Right lobe of liver (tissue), 6 donors: Measurements from ENCODE around the gene COQ5. TPM values are rescaled to one million over a fixed set of nuclear protein-coding genes. Genes with fewer than 3 reads are reported as not detected.

ENCODE experiments used
- ATAC-seq, 4 donors: fragments of 200-7000 bp; cut with Tn5 transposase; one replicate each; pipeline ENCODE4 v1.9.1; 2020; ENCODE audit warnings: mild to moderate bottlenecking in 4 of 4, moderate library complexity in 4 of 4
- DNase-seq, 3 donors: peaks; one replicate each; pipeline ENCODE4 v3.0.0-alpha.2; 2020
- H3K27ac ChIP-seq, 3 donors: fragments of 200-600 bp; one replicate each; pipeline ENCODE4 v1.8.0; 2022
- H3K27me3 ChIP-seq, 2 donors: fragments of 200-600 bp; one replicate each; pipeline ENCODE4 v1.8.0; 2022
- H3K36me3 ChIP-seq, 4 donors: fragments of 200-600 bp; sonication (generic) in 1 of 4; one replicate each; pipeline versions ENCODE4 v1.5.1 to v1.8.0; 2017 to 2022; ENCODE audit warnings: control low read depth in 1 of 4
- H3K4me1 ChIP-seq, 4 donors: fragments of 200-600 bp; sonication (generic) in 1 of 4; one replicate each; pipeline versions ENCODE4 v1.5.1 to v1.8.0; 2017 to 2022; ENCODE audit warnings: control low read depth in 1 of 4
- H3K4me3 ChIP-seq, 3 donors: fragments of 200-600 bp; one replicate each; pipeline ENCODE4 v1.8.0; 2022
- H3K9me3 ChIP-seq, 4 donors: fragments of 200-600 bp; sonication (generic) in 1 of 4; one replicate each; pipeline versions ENCODE4 v1.5.1 to v1.8.0; 2017 to 2022; ENCODE audit warnings: control low read depth in 1 of 4
- CTCF ChIP-seq, 4 donors: fragments of 200-600 bp in 3 of 4; fragments of 450-650 bp in 1 of 4; IDR thresholded peaks; one replicate each; pipeline versions ENCODE4 v1.5.1 to v1.8.0; 2016 to 2022; ENCODE audit warnings: antibody characterized with exemption in 4 of 4, mild to moderate bottlenecking in 2 of 4
- POLR2A ChIP-seq: fragments of 450-650 bp; IDR thresholded peaks from one replicate; pipeline ENCODE4 v1.6.1; 2017; ENCODE audit warnings: antibody characterized with exemption, mild to moderate bottlenecking
- WGBS: methylation state at CpG from one replicate; pipeline ENCODE4 v1.1.6; 2018; ENCODE audit warnings: low coverage, low lambda C conversion rate; ENCODE audit not compliant: insufficient coverage; ENCODE audit errors: missing lambda C conversion rate; 5-methylcytosine and 5-hydroxymethylcytosine counted together
- intact Hi-C, 2 donors: fragments of 100-400 bp; cut with DNase I; formaldehyde crosslinking; loops; one replicate each; pipeline versions ENCODE4 v1.11.2 to v1.14.1; 2022
- total RNA-seq, 6 experiments: library from RNA; depleted of rRNA in 2 of 6; stranded (reverse); fragments of >200 nt in 2 of 6; fragmentation: NEBNext Ultra II Directional in 3 of 6; extraction: Animal tissue kit (Norgen Biotek cat#: 25700) in 3 of 6; gene quantifications; one replicate each; pipeline versions ENCODE4 v1.1.0 to v1.2.4, GENCODE V29; 2016 to 2023
- donor health status: DM: no; HTN: yes; CAD: no.
- donor health status: DM: no; HTN: no; CAD: no.
- donor health status: DM: no; HTN: no; CAD: no.
- donor health status: DM: no; HTN: yes; CAD: no.
- donor health status: DM: no; HTN: yes; CAD: no.

Gene COQ5
- total RNA-seq, 6 experiments from 2014 or later, result 21.6 to 37.9 (median 31.0) TPM

GRCh38 chr12:120544691-120545090, 15.7 kb upstream of the COQ5 start:
- peaks cover 10 to 33% (median 16%) of the 10 kb centered on the region in 4 donors for H3K36me3 ChIP-seq
- H3K4me3 ChIP-seq, result no peak overlapping the region
- TF ChIP-seq CTCF (IDR thresholded peaks at IDR 0.05), result no peak
- TF ChIP-seq POLR2A, result no peak
- intact Hi-C loops, result no loop called here
- no peaks in the 10 kb centered on the region for H3K9me3 ChIP-seq
- H3K4me1 ChIP-seq, result peaks cover under 1 to 42% (median 21%) of the 10 kb centered on the region in 4 donors
- H3K27ac ChIP-seq, result no peak overlapping the region
- DNase-seq, result no peak
- no peak for ATAC-seq
- 79% methylated on average over 3 of the region's 3 CpGs for WGBS
- H3K27me3 ChIP-seq, result no peaks in the 10 kb centered on the region

GRCh38 chr12:120542166-120542565, 13.2 kb upstream of the COQ5 start:
- intact Hi-C loops, result no loop called here
- no peaks in the 10 kb centered on the region for H3K9me3 ChIP-seq
- peaks cover 2 to 59% (median 27%) of the 10 kb centered on the region in 4 donors for H3K4me1 ChIP-seq
- WGBS, result 78% methylated on average over 2 of the region's 5 CpGs
- TF ChIP-seq CTCF (IDR thresholded peaks at IDR 0.05) (no peak), POLR2A (no peak)
- ATAC-seq, result no peak
- no peaks in the 10 kb centered on the region for H3K27me3 ChIP-seq
- H3K36me3 ChIP-seq, result peaks cover 8 to 11% (median 9%) of the 10 kb centered on the region in 4 donors
- no peak overlapping the region for H3K27ac ChIP-seq
- DNase-seq, result no peak
- no peak overlapping the region for H3K4me3 ChIP-seq

GRCh38 chr12:120540445-120540844, 11.5 kb upstream of the COQ5 start:
- Histone ChIP-seq H3K9me3 (no peaks in the 10 kb centered on the region), H3K4me3 (no peak overlapping the region), H3K27ac (peak overlapping the region; percentile 23 to 93 (median 46)), H3K36me3 (no peaks in the 10 kb centered on the region), H3K27me3 (no peaks in the 10 kb centered on the region), H3K4me1 (peaks cover under 1 to 69% (median 32%) of the 10 kb centered on the region in 4 donors)
- ATAC-seq, result peak in 2 of 4 donors; percentile 5 to 35
- intact Hi-C loops, result no loop called here
- DNase-seq, result no peak
- WGBS, result 7% methylated on average over 3 of the region's 3 CpGs
- no peak for TF ChIP-seq CTCF (IDR thresholded peaks at IDR 0.05)

- H3K27ac ChIP-seq, result peak overlapping the region; percentile 46 to 93 (median 62)
- intact Hi-C loops, result no loop called here
- H3K4me1 ChIP-seq, result peaks cover 0 to 67% (median 31%) of the 10 kb centered on the region in 4 donors
- ATAC-seq (peak in 2 of 4 donors; percentile 34 to 44), DNase-seq (no peak)
- TF ChIP-seq CTCF (IDR thresholded peaks at IDR 0.05), result no peak
- no peak for TF ChIP-seq POLR2A
- H3K4me3 ChIP-seq, result peak overlapping the region in 1 of 3 donors; percentile 26
- H3K36me3 ChIP-seq, result no peaks in the 10 kb centered on the region
- no peaks in the 10 kb centered on the region for H3K9me3 ChIP-seq
- no peaks in the 10 kb centered on the region for H3K27me3 ChIP-seq
- WGBS, result 8% methylated on average over 1 of the region's 1 CpG
These were observed 10.3 kb upstream of the COQ5 start for GRCh38 chr12:120539303-120539702.
